Activated CD4-positive, alpha-beta T cell treated with anti-CD3 and anti-CD28 coated beads, Interleukin-2, amount 10 ng/mL, durations not matched to agents 24 days and 14 days (primary cell): ENCODE results near the gene PRDM16. TPM values are rescaled to one million over a fixed set of nuclear protein-coding genes. Genes with fewer than 3 reads are reported as not detected.

Experiments
- DNase-seq: peaks from one replicate; pipeline ENCODE4 v3.0.0; 2022
- H3K27ac Mint-ChIP-seq: one replicate; pipeline ENCODE4 v1.8.0; 2022; ENCODE audit warnings: mild to moderate bottlenecking, mixed read lengths
- H3K27me3 Mint-ChIP-seq: one replicate; pipeline ENCODE4 v1.8.0; 2022; ENCODE audit warnings: mixed read lengths
- H3K36me3 Mint-ChIP-seq: one replicate; pipeline ENCODE4 v1.8.0; 2022; ENCODE audit warnings: low read depth, mild to moderate bottlenecking, mixed read lengths
- H3K4me1 Mint-ChIP-seq: one replicate; pipeline ENCODE4 v1.8.0; 2021; ENCODE audit warnings: mixed read lengths
- H3K4me3 Mint-ChIP-seq: one replicate; pipeline ENCODE4 v1.8.0; 2022; ENCODE audit warnings: mild to moderate bottlenecking, moderate library complexity, mixed read lengths
- H3K9me3 Mint-ChIP-seq: one replicate; pipeline ENCODE4 v1.8.0; 2021; ENCODE audit warnings: mixed read lengths
- intact Hi-C: fragments of 100-400 bp; cut with micrococcal nuclease; formaldehyde crosslinking; loops from one replicate; pipeline ENCODE4 v1.15.1; 2023
- total RNA-seq: library from RNA; stranded (reverse); gene quantifications from 2 replicates; pipeline ENCODE4 v1.2.3, GENCODE V29; 2022

PRDM16 gene
- total RNA-seq, 1 donor from 2014 or later = not detected

GRCh38 chr1:3423245-3423829 lies 354.3 kb downstream of the PRDM16 start:
- H3K27ac Mint-ChIP-seq = no peak overlapping the region
- peaks cover 2% of the 10 kb centered on the region for H3K27me3 Mint-ChIP-seq
- intact Hi-C loops = loop anchor here (10.0 kb wide), 1 partner anchor 409 kb away; no protein-coding TSS in a partner anchor
- no peaks in the 10 kb centered on the region for H3K36me3 Mint-ChIP-seq
- no peaks in the 10 kb centered on the region for H3K4me1 Mint-ChIP-seq
- DNase-seq = no peak
- no peaks in the 10 kb centered on the region for H3K9me3 Mint-ChIP-seq
- no peak overlapping the region for H3K4me3 Mint-ChIP-seq

GRCh38 chr1:3423896-3424611 lies 355.1 kb downstream of the PRDM16 start:
- DNase-seq = no peak
- Mint-ChIP-seq H3K4me3 (no peak overlapping the region), H3K27me3 (peaks cover 2% of the 10 kb centered on the region), H3K36me3 (no peaks in the 10 kb centered on the region), H3K4me1 (no peaks in the 10 kb centered on the region), H3K9me3 (no peaks in the 10 kb centered on the region), H3K27ac (no peak overlapping the region)
- intact Hi-C loops = loop anchor here (10.0 kb wide), 1 partner anchor 409 kb away; no protein-coding TSS in a partner anchor

- no peak overlapping the region for H3K4me3 Mint-ChIP-seq
- intact Hi-C loops = loop anchor here (10.0 kb wide), 1 partner anchor 411 kb away; no protein-coding TSS in a partner anchor
- no peaks in the 10 kb centered on the region for H3K4me1 Mint-ChIP-seq
- no peaks in the 10 kb centered on the region for H3K36me3 Mint-ChIP-seq
- H3K27ac Mint-ChIP-seq = no peak overlapping the region
- no peaks in the 10 kb centered on the region for H3K9me3 Mint-ChIP-seq
- H3K27me3 Mint-ChIP-seq = peaks cover 2% of the 10 kb centered on the region
- DNase-seq = no peak
Measured at GRCh38 chr1:3425486-3426215, 356.6 kb downstream of the PRDM16 start.

GRCh38 chr1:3426956-3427535 lies 358.0 kb downstream of the PRDM16 start:
- no peaks in the 10 kb centered on the region for H3K9me3 Mint-ChIP-seq
- intact Hi-C loops = loop anchor here (10.0 kb wide), 1 partner anchor 412 kb away; no protein-coding TSS in a partner anchor
- no peak overlapping the region for H3K27ac Mint-ChIP-seq
- H3K36me3 Mint-ChIP-seq = no peaks in the 10 kb centered on the region
- H3K4me1 Mint-ChIP-seq = no peaks in the 10 kb centered on the region
- H3K27me3 Mint-ChIP-seq = no peaks in the 10 kb centered on the region
- no peak overlapping the region for H3K4me3 Mint-ChIP-seq
- no peak for DNase-seq

- H3K27me3 Mint-ChIP-seq = no peaks in the 10 kb centered on the region
- intact Hi-C loops = loop anchor here (10.0 kb wide), 1 partner anchor 413 kb away; no protein-coding TSS in a partner anchor
Measured at GRCh38 chr1:3427711-3428704, 359.0 kb downstream of the PRDM16 start.

GRCh38 chr1:3428899-3429298 lies 359.9 kb downstream of the PRDM16 start:
- H3K27ac Mint-ChIP-seq = no peak overlapping the region
- H3K27me3 Mint-ChIP-seq = no peaks in the 10 kb centered on the region
- no peaks in the 10 kb centered on the region for H3K4me1 Mint-ChIP-seq
- intact Hi-C loops = loop anchor here (10.0 kb wide), 1 partner anchor 414 kb away; no protein-coding TSS in a partner anchor
- H3K9me3 Mint-ChIP-seq = no peaks in the 10 kb centered on the region
- no peak for DNase-seq
- H3K4me3 Mint-ChIP-seq = no peak overlapping the region
- no peaks in the 10 kb centered on the region for H3K36me3 Mint-ChIP-seq

More at GRCh38 chr1:3427711-3428704, 359.0 kb downstream of the PRDM16 start:
- Mint-ChIP-seq H3K27ac (no peak overlapping the region), H3K9me3 (no peaks in the 10 kb centered on the region), H3K4me3 (no peak overlapping the region), H3K36me3 (no peaks in the 10 kb centered on the region), H3K4me1 (no peaks in the 10 kb centered on the region)
- no peak for DNase-seq

GRCh38 chr1:3429320-3429719 lies 360.3 kb downstream of the PRDM16 start:
- intact Hi-C loops = loop anchor here (10.0 kb wide), 1 partner anchor 415 kb away; no protein-coding TSS in a partner anchor
- no peaks in the 10 kb centered on the region for H3K27me3 Mint-ChIP-seq

GRCh38 chr1:3429766-3430165 lies 360.8 kb downstream of the PRDM16 start:
- H3K4me3 Mint-ChIP-seq = no peak overlapping the region
- no peaks in the 10 kb centered on the region for H3K36me3 Mint-ChIP-seq
- H3K9me3 Mint-ChIP-seq = no peaks in the 10 kb centered on the region
- intact Hi-C loops = loop anchor here (10.0 kb wide), 1 partner anchor 415 kb away; no protein-coding TSS in a partner anchor
- no peak for DNase-seq
- H3K27ac Mint-ChIP-seq = no peak overlapping the region
- H3K27me3 Mint-ChIP-seq = no peaks in the 10 kb centered on the region
- no peaks in the 10 kb centered on the region for H3K4me1 Mint-ChIP-seq

More at GRCh38 chr1:3429320-3429719, 360.3 kb downstream of the PRDM16 start:
- H3K27ac Mint-ChIP-seq = no peak overlapping the region
- no peak for DNase-seq
- H3K36me3 Mint-ChIP-seq = no peaks in the 10 kb centered on the region
- no peak overlapping the region for H3K4me3 Mint-ChIP-seq
- H3K9me3 Mint-ChIP-seq = no peaks in the 10 kb centered on the region
- H3K4me1 Mint-ChIP-seq = no peaks in the 10 kb centered on the region

- no peaks in the 10 kb centered on the region for H3K4me1 Mint-ChIP-seq
- no peak overlapping the region for H3K27ac Mint-ChIP-seq
- no peak overlapping the region for H3K4me3 Mint-ChIP-seq
Measured at GRCh38 chr1:3430406-3430805, 361.4 kb downstream of the PRDM16 start.

GRCh38 chr1:3430820-3431219 lies 361.8 kb downstream of the PRDM16 start:
- H3K4me3 Mint-ChIP-seq = no peak overlapping the region
- intact Hi-C loops = no loop called here
- no peaks in the 10 kb centered on the region for H3K27me3 Mint-ChIP-seq
- H3K9me3 Mint-ChIP-seq = no peaks in the 10 kb centered on the region
- no peaks in the 10 kb centered on the region for H3K36me3 Mint-ChIP-seq
- H3K4me1 Mint-ChIP-seq = no peaks in the 10 kb centered on the region
- no peak for DNase-seq
- H3K27ac Mint-ChIP-seq = no peak overlapping the region

More at GRCh38 chr1:3430406-3430805, 361.4 kb downstream of the PRDM16 start:
- Mint-ChIP-seq H3K27me3 (no peaks in the 10 kb centered on the region), H3K36me3 (no peaks in the 10 kb centered on the region), H3K9me3 (no peaks in the 10 kb centered on the region)
- no peak for DNase-seq
- intact Hi-C loops = no loop called here

- Mint-ChIP-seq H3K9me3 (no peaks in the 10 kb centered on the region), H3K27me3 (no peaks in the 10 kb centered on the region), H3K4me3 (no peak overlapping the region), H3K27ac (no peak overlapping the region), H3K4me1 (no peaks in the 10 kb centered on the region), H3K36me3 (no peaks in the 10 kb centered on the region)
- DNase-seq = no peak
- intact Hi-C loops = no loop called here
Measured at GRCh38 chr1:3431266-3431665, 362.3 kb downstream of the PRDM16 start.

GRCh38 chr1:3431686-3432085 lies 362.7 kb downstream of the PRDM16 start:
- Mint-ChIP-seq H3K27me3 (no peaks in the 10 kb centered on the region), H3K4me1 (no peaks in the 10 kb centered on the region), H3K27ac (no peak overlapping the region), H3K4me3 (no peak overlapping the region), H3K36me3 (no peaks in the 10 kb centered on the region), H3K9me3 (no peaks in the 10 kb centered on the region)
- no peak for DNase-seq
- intact Hi-C loops = no loop called here

GRCh38 chr1:3432306-3432705 lies 363.3 kb downstream of the PRDM16 start:
- no peak overlapping the region for H3K27ac Mint-ChIP-seq
- H3K36me3 Mint-ChIP-seq = no peaks in the 10 kb centered on the region
- no peaks in the 10 kb centered on the region for H3K27me3 Mint-ChIP-seq
- no peak for DNase-seq
- no peaks in the 10 kb centered on the region for H3K4me1 Mint-ChIP-seq
- H3K9me3 Mint-ChIP-seq = no peaks in the 10 kb centered on the region
- H3K4me3 Mint-ChIP-seq = no peak overlapping the region
- intact Hi-C loops = no loop called here
